ENCODE results near the gene TMEM37. TPM values are rescaled to one million over a fixed set of nuclear protein-coding genes. Genes with fewer than 3 reads are reported as not detected.

TMEM37 gene
- total and polyA plus RNA-seq, 9 of the 15 experiments (the other 6 are each of a cell fraction or from before 2014, with no cell fraction given), result 0.03 to 0.64 (median 0.31) TPM; not detected in 1

- in situ Hi-C loops (cut with MboI), result loop anchor here (5.0 kb wide), 1 partner anchor 52 kb away; no protein-coding TSS in a partner anchor
- intact Hi-C loops (cut with micrococcal nuclease), result loop anchor here (5.0 kb wide), 1 partner anchor 32 kb away; no protein-coding TSS in a partner anchor
- H3K9me1 ChIP-seq (ENCODE audit: control insufficient read depth, insufficient read depth, low read length), result no peaks in the 10 kb centered on the region
- H3K4me1 ChIP-seq (replicated peaks in 1 of 2; ENCODE audit: control insufficient read depth in 2 of 2, insufficient read depth in 2 of 2, low read length in 2 of 2), result no peaks in the 10 kb centered on the region
- TF ChIP-seq ZNF121 (CRISPR knock-in tag; conservative IDR thresholded peaks at IDR 0.05), result no peak
- FAIRE-seq (no peak), DNase-seq (ENCODE audit: extremely low read depth in 1 of 4, low spot score in 3 of 4) (no peak), ATAC-seq (no peak)
- H2AFZ ChIP-seq (ENCODE audit: low read depth, low read length), result no peak overlapping the region
- H3K79me2 ChIP-seq (ENCODE audit: control insufficient read depth, insufficient read depth, low read length), result no peaks in the 10 kb centered on the region
- BruUV-seq (replicated peaks), result no TSS peak
- H3K9me3 ChIP-seq (replicated peaks; ENCODE audit: control insufficient read depth, insufficient read depth, low read depth, low read length), result no peaks in the 10 kb centered on the region
- no peak overlapping the region for H3K4me3 ChIP-seq
- H3K36me3 ChIP-seq (ENCODE audit: control insufficient read depth, insufficient read depth, low read length), result no peaks in the 10 kb centered on the region
- CTCF ChIA-PET (ENCODE audit: low intra/inter-chr PET ratio), result no interaction called here
- H3K27ac ChIP-seq (ENCODE audit: extremely low read depth, low read depth, low read length), result no peak overlapping the region
- 0% methylated on average over 3 of the region's 3 CpGs for WGBS (ENCODE audit: insufficient coverage, low coverage, missing lambda C conversion rate)
- peaks cover 4 to 9% of the 10 kb centered on the region in 2 experiments; a peak in 3 of 5 replicates for H3K27me3 ChIP-seq (ENCODE audit: control insufficient read depth in 2 of 2, insufficient read depth in 2 of 2, low read length in 2 of 2)
- no peak overlapping the region for H3K9ac ChIP-seq (ENCODE audit: insufficient read depth in 1 of 2, low read depth in 2 of 2, low read length in 2 of 2)
- H3K4me2 ChIP-seq (ENCODE audit: insufficient read depth, low read length), result no peak overlapping the region
- POLR2A ChIA-PET, result no interaction called here
- H4K20me1 ChIP-seq (replicated peaks; ENCODE audit: control insufficient read depth, insufficient read depth, low read length), result no peaks in the 10 kb centered on the region
Observed at GRCh38 chr2:119414894-119415293, 16.8 kb upstream of the TMEM37 start.

- in situ Hi-C loops (cut with MboI) (no loop called here), intact Hi-C loops (cut with micrococcal nuclease) (no loop called here)
- no peaks in the 10 kb centered on the region for H3K4me1 ChIP-seq (replicated peaks in 1 of 2; ENCODE audit: control insufficient read depth in 2 of 2, insufficient read depth in 2 of 2, low read length in 2 of 2)
- BruUV-seq (replicated peaks), result no TSS peak
- H3K4me3 ChIP-seq, result no peak overlapping the region
- no peaks in the 10 kb centered on the region for H3K79me2 ChIP-seq (ENCODE audit: control insufficient read depth, insufficient read depth, low read length)
- no peaks in the 10 kb centered on the region for H3K36me3 ChIP-seq (ENCODE audit: control insufficient read depth, insufficient read depth, low read length)
- no peak overlapping the region for H3K27ac ChIP-seq (ENCODE audit: extremely low read depth, low read depth, low read length)
- WGBS (ENCODE audit: insufficient coverage, low coverage, missing lambda C conversion rate), result 0% methylated on average over 1 of the region's 1 CpG
- no peaks in the 10 kb centered on the region for H4K20me1 ChIP-seq (replicated peaks; ENCODE audit: control insufficient read depth, insufficient read depth, low read length)
- ChIA-PET POLR2A (interaction anchor here (0.6 kb wide), 1 partner anchor 14 kb away, joined by 5 read pairs; no protein-coding TSS in a partner anchor), CTCF (ENCODE audit: low intra/inter-chr PET ratio) (no interaction called here)
- FAIRE-seq, result no peak
- H3K9ac ChIP-seq (ENCODE audit: insufficient read depth in 1 of 2, low read depth in 2 of 2, low read length in 2 of 2), result no peak overlapping the region
- no peak for DNase-seq (ENCODE audit: extremely low read depth in 1 of 4, low spot score in 3 of 4)
- H3K27me3 ChIP-seq (ENCODE audit: control insufficient read depth in 2 of 2, insufficient read depth in 2 of 2, low read length in 2 of 2), result peaks cover 4 to 9% of the 10 kb centered on the region in 2 experiments; a peak in 3 of 5 replicates
- H2AFZ ChIP-seq (ENCODE audit: low read depth, low read length), result no peak overlapping the region
- H3K9me3 ChIP-seq (replicated peaks; ENCODE audit: control insufficient read depth, insufficient read depth, low read depth, low read length), result no peaks in the 10 kb centered on the region
- no peaks in the 10 kb centered on the region for H3K9me1 ChIP-seq (ENCODE audit: control insufficient read depth, insufficient read depth, low read length)
- no peak overlapping the region for H3K4me2 ChIP-seq (ENCODE audit: insufficient read depth, low read length)
- no peak for ATAC-seq
- TF ChIP-seq LEF1 (IDR thresholded peaks at IDR 0.05) (no peak), ZBTB34 (CRISPR knock-in tag; IDR thresholded peaks at IDR 0.05) (no peak), MNT (conservative IDR thresholded peaks at IDR 0.05) (no peak), SUPT5H (IDR thresholded peaks at IDR 0.05) (no peak), RHOXF2B (CRISPR knock-in tag; conservative IDR thresholded peaks at IDR 0.05) (no peak), SRSF1 (IDR thresholded peaks at IDR 0.05; ENCODE audit: low read depth, low read length) (no peak), ZNF778 (CRISPR knock-in tag; IDR thresholded peaks at IDR 0.05) (no peak), THRAP3 (IDR thresholded peaks at IDR 0.05; ENCODE audit: borderline replicate concordance) (no peak), HOMEZ (CRISPR knock-in tag; IDR thresholded peaks at IDR 0.05) (no peak), ZNF785 (CRISPR knock-in tag; IDR thresholded peaks at IDR 0.05) (no peak), ZNF133 (CRISPR knock-in tag; IDR thresholded peaks at IDR 0.05) (no peak), TCFL5 (CRISPR knock-in tag; conservative IDR thresholded peaks at IDR 0.05) (no peak)
Observed at GRCh38 chr2:119415630-119416029, 16.0 kb upstream of the TMEM37 start.

Measured in K562 (cell line).